NCI-H526 treated with DMSO at 0.1 percent for 48 hours (cell line): ENCODE measurements around the gene NCOA1.
"Not testable (repeated sequence)": the region's sequence is repeated elsewhere in the genome, so short reads cannot be mapped to it uniquely, and the experiment has no call there.

Experiments
- DNase-seq: peaks from one replicate; lab custom pipeline; 2025; lab: John Stamatoyannopoulos, UW

NCOA1 gene

DNA sequence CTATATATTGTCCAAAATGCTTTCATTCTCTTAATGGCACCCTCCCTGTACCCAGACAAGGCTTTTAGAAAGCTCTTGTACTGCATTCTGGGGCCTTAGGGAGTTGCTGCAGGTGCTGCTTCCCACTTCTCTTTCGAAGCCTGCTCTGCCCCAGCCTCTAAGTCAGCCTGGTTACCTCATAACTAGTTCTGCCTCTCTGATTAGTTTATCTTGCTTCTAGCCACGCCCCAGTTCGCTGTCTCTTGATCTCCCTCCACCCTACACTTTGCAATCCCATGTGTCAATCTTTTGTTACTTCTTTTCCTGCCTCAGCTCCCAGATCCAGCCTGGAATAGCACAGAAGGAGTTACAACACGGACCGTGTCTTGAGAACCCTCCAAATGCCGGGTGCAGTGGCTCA is 13.8 kb upstream of the NCOA1 start:
- DNase-seq = no peak

DNA sequence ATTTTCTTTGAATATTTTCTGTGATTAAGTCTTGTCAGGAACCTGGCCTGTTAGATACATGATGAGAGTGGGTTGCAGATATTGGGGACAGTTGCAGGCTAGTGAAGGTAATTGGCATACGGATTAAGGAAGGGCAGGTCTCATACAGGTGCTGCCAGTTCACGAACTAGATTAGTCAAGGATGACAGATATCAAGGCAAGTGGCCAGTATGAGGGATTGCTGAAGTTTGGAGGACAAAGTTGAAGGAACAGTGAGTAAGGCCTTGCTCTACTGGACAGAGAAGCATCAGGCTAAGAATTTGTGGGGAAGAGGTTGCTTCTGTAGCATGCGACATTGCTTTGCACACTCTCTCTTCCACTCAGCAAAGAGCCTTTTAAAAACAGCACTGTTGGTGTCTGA is 12.8 kb upstream of the NCOA1 start:
- no peak for DNase-seq

DNA sequence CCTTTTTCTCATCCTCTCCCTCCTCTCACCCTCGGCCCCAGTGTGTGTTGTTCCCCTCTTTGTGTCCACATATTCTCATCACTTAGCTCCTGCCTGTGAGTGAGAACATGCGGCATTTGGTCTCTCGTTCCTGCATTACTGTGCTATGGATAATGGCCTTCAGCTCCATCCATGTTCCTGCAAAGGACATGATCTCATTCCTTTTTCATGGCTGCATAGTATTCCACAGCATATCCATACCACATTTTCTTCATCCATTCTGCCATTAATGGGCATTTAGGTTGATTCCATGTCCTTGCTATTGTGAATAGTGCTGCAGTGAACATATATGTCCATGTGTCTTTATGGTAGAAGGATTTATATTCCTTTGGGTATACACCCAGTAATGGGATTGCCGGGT is 10.8 kb upstream of the NCOA1 start:
- DNase-seq = no peak

DNA sequence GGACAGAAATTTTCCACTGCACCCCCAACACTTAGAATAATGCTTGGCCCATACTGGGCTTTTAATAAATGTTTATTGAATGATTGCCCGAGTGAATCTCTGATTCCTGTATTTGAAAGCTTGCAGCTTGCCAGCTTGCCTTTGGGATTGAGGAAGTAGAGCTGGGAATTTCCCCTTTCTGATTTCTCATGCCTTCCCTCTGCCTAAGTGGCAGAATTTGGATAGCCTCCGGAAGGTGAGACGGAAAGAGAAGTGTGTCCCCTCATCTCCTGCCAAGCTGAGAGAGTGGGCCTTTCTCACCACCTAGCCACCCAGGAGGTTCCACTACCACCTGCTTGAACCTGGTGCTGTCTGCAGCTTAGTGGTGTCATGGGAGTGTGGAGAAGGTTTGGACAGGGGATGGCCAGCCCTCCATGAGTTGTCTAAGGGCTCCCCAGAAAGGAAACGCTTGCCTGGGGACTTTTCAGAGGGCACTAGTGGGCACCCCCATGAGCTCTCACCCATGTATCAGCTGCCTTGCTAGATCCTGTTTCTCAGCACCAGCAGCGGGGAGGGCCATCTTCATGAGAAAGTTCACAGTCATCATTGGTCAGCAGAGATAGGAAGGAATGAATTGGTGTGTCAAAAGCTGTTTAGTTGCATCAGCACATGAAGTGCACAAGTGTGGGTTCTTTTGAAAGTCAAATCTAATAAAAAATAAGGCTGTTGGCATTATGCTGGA is 8.6 kb upstream of the NCOA1 start:
- no peak for DNase-seq

DNA sequence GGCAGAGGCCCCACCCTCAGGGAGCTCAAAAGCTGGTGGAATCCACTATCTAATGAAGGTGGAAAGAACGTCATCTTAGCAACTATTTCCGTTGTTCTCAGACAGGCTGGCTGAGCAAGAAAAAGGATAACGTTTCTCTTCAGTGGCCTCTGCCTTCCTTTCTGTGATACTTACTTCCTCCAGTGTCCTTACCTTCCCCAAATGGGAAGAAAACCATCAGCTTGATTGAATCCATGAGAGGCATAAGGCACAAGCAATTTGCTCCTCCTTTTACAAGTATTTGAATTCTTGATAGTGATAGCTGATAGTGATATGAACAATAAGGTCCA is 8.1 kb upstream of the NCOA1 start:
- DNase-seq = no peak

DNA sequence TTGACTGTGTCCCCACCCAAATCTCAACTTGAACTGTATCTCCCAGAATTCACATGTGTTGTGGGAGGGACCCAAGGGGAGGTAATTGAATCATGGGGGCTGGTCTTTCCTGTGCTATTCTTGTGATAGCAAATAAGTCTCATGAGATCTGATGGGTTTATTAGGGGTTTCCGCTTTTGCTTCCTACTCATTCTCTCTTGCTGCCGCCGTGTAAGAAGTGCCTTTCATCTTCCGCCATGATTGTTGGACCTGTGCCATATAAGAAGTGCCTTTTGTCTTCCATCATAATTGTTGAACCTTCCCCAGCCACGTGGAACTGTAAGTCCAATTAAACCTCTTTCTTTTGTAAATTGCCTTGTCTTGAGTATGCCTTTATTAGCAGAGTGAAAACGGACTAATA is 6.4 kb upstream of the NCOA1 start:
- DNase-seq = not testable (repeated sequence)

DNA sequence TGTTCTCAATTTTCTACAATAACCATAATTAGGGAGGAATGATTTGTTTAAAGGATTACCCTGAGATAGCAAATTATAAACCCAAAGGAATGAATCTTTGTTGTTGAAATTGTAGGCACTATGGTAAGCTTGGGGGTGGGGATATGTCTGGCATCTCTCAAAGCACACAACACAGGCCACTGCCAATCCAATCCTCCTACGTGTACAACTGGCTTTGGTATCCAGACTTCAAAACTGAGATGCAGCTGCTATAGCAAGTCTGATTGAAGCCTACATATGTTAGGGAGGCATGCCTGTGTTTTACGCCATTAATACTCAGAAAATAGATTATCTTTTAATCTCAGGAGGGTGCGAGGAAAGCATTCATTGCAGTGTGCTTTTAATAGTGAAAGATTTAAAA is 5.9 kb upstream of the NCOA1 start:
- no peak for DNase-seq

DNA sequence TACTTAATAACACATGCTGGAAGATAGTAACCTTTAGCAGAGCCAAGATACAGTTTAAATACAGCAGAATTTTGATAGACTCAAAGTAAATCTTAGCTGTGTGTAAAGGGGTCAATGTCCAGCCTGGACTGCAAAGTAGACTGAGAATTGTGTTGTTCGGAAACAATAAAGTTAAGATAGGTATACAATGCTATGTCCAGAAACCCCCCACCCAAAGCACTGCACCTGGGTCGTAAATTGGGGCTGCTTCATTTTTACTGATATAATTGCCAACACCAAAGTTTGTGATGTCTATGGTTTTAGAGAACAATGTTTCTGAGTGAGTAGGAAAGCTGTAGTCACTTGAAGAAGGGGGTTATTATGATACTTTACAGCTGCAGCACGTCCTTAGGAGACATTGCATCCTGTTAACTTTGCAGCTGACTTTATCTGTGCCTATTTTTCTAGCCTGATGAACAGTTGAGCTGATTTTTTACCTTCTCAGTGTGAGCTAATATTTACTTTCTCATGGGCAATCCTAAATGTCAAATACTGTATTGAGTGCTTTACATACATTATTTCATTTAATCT is 4.3 kb upstream of the NCOA1 start:
- DNase-seq = no peak

DNA sequence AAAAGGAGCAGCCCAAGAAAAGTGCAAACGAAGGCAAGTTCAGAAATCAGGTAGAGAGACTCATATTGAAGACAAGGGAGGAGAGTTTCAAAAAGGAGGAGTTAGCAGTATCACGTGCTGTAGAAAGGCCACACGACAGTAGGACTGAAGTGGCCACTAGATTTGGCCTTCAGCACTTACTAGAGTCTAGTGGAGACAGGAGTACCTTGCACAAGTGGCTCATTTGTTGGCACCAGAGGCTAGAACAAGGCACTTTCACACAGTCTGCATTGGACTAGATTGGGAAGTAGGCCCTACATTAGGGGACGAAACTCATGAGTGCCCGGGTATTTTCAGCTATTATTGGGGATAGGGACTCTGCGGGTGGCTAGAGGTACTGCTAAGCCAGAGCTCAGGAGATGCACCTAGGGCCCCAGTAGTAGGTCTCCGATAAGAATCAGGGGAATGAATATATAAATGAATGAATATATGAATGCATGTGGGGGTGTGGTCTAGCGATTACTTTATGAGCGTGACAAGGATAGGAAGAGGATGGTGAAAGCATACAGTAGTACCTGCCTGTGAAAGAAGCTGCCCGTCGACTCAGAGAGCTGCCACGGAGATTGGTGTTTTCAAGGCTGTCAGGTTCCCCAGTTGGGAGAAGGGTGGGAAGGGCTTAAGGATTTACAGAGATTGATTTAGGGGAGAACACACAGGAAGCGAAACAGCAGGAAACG is 1.4 kb upstream of the NCOA1 start:
- no peak for DNase-seq

DNA sequence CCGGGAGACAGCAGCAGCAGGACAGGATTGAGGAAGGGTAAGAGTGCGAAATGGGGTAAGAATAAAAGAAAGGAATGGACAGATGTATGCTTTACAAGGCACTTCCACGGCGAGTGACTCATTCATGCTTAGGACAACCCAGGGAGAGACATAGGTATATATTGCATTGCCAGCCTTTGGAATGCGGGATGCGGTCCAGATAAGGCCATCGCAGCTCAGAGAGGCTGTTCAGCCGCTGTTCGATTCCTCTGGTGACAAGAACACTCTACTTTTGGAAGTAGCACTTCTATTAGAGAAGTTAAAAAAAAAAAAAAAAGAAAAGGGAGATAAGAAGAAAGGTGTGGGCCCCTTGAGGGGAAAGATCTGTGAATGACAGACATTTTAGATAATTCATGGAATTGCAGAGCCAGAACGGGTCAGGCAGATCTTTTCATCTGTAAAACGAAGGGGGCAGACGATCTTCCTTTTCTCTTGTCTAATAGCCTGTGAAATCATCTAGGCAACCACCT is 819 bp upstream of the NCOA1 start:
- no peak for DNase-seq

DNA sequence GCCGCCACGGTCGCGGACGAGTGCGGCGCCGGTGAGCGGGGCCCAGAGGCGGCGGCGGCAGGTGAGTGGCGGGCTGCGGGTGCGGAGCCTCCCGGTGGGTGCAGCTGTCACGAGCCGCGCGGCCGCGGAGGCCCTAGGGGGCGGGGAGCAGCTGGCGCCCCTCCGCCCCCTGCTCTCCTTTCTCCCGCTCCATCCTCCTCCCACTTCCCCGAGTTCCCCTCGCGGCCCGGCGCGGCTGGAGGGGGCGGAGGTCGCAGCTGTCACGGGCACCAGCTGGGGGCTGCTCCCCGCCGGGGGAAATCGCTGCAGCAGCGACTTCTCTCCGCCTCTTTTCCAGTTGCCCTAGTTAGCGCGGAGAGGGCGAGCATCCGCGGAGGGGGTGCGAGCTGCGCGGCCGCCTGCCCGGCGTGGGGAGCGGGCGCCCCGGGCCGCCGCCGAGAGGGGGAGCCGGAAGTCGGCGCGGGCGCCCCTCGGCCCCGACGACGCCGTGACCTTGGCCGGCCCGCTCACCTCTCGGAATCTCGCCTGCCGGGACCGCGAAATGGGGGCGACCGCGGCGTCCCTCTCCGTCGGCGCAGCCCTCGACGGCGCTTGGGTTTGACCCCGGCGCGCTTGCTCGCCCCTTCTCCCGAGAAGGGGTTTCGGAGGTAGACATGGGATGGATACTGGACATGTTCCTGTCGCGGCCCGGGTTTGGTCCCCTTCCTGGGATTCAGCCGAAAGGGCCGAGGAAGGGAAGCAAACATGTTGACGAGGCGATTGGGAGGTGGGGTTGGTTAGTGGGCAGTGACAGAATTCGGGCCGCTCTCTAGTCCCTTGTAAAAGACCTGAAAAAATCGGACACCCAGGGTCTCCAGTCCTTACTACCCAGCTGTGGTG is 727 bp downstream of the NCOA1 start:
- no peak for DNase-seq

DNA sequence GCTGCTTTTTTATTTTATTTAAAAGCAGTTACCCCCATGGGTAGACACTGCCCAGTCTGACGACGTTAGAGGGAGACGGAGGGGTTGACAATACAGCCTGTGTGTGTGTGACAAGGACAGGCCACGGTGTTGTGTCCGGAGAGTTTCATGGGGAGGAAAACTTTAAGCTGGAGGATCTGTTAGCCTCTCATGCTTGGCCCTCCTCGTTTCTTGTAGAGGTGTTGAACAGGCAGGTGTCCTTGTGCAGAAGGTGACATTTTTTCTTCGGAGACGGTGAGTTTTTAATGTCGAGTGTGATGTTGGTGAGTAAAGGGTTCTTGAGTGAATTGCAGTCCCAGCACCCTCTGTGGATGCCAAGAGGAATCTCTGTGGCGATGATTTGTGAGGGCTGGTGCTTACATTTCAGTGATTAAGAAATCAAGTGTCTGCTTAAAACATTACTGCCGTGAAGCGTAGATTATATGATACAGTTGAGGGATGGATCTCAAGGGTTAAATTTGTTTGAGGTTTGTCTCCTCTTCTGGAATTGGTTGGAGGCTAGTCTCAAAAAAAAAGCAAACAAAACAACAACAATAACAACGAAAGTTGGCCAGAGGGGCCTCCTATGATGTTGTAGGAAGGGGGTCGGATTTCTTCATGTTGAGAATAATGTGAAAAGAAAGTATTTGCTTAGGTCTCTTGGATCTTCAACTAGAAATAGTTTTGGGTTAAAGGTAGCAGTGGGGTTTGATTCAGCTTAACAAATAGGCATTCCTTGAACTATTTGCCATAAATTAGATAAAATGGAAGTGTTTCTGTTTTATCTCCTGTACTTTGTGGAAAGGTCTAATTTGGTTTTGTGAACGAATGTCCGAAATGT is 1.6 kb downstream of the NCOA1 start:
- no peak for DNase-seq

DNA sequence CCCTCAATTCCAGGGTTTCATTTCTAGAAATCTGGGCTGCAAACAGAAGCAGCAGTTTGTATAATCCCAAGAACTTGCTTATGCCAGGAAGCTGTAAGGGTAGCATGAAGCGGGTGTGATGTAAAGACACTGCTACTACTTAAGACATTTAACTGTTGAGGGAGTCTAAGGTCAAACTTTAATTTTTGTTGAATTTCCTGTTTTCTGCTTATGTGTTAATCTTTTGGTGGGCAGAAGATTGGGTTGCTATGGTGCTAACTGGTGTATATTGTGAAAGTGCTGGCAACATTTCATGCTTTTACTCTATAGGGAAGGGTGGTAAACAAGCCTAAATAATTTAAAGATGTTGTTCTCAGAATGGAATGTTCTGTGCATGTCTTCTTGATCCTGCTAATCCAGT is 2.7 kb downstream of the NCOA1 start:
- no peak for DNase-seq

DNA sequence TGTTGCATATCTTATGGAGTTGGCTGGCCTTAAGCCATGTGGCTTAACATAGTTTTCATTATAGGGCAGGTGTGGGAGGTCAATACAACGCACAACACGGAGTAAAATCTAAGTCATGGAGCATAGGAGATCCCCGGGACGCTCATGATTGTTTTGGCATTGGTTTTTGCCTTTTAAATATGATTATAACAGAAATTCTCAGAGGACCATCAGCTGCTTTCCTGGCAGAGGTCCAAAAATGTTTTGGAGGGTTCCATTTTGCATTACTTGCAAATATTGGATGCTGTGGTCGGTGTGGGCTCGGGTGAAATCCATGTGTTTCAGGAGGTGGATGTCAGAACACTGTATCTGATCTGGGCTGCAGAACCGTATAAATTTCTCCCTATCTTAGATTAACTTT is 3.4 kb downstream of the NCOA1 start:
- no peak for DNase-seq

DNA sequence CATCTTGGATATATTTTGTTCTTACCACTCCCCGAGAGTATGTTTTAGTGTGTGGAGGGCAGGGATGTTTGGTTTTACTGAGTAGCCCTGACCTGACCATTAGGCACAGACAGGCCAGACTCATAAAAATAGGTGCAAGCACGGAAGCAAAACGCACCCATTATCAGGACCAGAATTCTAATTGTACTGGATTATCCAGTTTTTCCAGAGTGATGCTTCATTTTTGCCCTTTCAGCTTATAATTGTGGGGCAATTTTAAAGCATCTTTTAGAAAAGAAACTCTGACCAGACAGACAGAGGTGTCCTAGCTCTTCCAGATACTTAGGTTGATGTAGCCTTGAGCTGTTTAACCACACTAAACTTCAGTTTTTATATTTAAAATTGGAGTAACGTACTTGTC is 4.4 kb downstream of the NCOA1 start:
- no peak for DNase-seq

DNA sequence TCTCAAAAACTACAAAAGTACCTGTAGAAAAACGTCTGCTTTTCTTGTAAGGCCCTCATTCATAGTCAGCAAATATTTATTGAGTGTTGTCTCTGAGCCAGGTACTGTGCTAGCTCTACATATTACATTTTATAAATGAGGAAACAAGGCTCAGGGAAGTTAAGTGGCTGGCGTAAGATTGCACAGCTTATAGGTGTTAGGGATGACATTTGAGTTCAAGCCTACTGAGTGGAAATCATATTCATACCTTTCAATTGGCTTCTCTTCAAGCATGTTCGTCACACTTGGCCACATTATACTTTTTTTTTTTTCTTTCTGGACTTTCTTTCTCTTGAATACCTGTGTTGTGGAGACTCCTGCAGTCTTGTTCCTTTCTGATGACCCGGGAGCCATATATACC is 5.9 kb downstream of the NCOA1 start:
- DNase-seq = no peak

DNA sequence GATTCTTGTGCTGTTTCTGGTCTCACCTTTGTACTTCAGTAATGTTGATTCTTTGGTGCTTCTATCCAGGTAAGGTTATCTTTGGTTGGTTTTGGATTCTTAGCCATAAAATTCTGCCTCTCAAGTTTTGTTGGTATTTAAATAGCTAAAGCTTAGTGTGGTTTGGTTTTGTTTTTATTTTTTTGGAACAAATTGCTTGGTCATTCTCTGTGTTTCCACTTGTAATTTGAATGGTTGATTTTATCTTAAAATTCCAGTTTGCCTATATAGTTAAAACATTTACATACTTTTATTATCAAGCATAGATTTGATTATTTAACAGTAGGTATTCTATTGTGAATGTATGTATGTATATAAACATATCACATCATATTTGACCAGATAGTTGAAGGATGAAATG is 6.6 kb downstream of the NCOA1 start:
- no peak for DNase-seq

DNA sequence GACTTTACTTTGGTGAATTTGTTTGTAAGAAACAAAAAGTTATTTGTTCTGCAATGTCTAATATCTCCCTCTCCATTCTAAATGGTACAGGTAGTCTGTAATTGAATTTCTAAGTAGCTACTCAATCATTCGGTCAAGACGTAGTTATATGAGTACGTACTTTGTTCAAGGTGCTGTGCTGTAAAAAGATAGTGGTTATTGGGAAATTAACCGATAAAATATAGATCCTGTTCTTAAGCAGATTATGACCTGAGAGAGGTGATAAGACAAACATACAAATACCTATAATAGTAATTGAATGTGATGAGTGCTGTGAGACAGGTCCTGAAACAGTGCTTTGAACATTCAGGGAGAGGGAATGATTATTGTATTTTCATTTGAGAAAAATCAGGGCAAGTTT is 7.1 kb downstream of the NCOA1 start:
- no peak for DNase-seq

DNA sequence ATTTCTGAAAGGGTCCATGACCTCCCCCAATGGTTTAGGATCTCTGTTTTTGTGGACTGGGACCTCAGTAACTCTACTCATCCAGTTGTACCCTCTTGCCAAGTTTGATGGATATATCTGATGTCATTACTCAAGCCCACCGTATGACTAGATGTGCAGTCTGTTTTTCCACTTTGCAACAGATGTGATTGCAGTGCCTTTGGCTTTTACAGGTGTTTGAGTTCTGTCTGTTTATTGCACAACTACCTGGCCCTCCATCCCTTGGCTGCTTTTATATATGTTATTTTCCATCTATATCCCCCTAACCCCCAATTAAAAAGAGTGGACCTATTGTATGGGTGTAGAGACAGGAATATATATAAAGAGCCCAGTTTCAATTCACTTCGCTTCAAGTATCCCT is 10.8 kb downstream of the NCOA1 start:
- DNase-seq = no peak

DNA sequence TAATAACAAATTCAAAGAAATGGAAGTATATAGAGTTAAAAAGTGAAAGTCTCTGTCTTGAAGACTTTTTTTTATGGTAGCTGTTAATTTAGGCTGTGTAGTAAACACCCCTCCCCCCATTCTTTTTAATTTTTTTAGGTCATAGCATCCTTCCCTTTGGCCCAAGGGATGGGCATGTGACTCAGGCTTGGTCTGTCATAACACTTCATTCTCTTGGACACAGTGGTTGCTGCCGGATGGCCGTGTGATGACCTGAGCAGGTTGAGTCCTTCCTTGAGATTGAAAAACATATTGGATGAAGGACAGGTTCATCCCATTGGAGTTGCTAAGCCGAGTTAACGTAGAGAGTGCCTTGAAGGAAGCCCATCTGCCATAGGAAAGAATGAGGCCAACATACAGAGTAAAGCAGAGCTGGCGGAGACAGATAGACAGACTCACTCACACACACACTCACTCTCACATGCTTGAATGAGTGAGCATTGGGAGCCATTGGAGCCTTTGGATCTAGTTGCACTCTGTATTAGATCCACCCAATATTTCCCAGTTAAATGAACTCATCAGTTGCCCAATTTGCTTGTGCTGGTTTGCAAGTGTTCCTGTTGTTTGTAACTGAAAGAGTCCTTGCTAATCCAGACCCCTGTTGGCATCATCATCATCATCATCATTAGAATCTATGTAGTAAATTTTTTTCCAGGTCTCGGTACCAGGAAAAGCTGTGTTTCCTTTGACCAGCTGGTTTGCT is 14.7 kb downstream of the NCOA1 start:
- no peak for DNase-seq

DNA sequence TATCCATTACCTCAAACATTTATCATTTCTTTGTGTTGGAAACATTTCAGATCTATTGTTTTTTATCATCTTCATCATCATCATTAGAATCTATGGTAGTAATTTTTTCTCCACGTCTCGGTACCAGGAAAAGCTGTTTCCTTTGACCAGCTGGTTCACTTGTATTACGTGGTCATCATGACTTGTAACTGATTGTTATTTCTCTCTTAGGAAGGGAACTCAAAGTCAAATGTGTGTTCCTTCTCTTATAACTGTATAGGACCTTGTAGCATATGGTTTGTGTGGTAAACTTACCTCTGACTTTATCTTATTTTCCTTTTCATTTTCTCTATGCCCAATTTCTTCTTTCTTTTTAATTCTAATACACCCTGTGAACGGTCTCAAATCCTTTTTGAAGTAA is 16.5 kb downstream of the NCOA1 start:
- no peak for DNase-seq
